Measurements from ENCODE around the gene DUOXA1.

Gene DUOXA1

GRCh38 chr15:45143056-45143455 is 13.4 kb upstream of the DUOXA1 start:
- TF ChIP-seq SPI1 (IDR thresholded peaks at IDR 0.05; ENCODE audit: borderline replicate concordance, low read depth) (no peak), REST (IDR thresholded peaks at IDR 0.05; ENCODE audit: insufficient replicate concordance, low read depth) (no peak), CTCF (IDR thresholded peaks at IDR 0.05; ENCODE audit: insufficient read depth, low read length) (no peak), GABPA (IDR thresholded peaks at IDR 0.05; ENCODE audit: low read depth) (no peak), POLR2AphosphoS5 (IDR thresholded peaks at IDR 0.05; ENCODE audit: low read depth) (no peak)
- Histone ChIP-seq H3K27ac (replicated peaks) (no peak overlapping the region), H3K4me3 (replicated peaks; ENCODE audit: insufficient read depth, low read length) (no peak overlapping the region), H3K27me3 (ENCODE audit: insufficient read depth, poor library complexity, severe bottlenecking) (no peaks in the 10 kb centered on the region)
- DNase-seq (ENCODE audit: low read depth in 1 of 2, low spot score in 1 of 2), result no peak

DNA sequence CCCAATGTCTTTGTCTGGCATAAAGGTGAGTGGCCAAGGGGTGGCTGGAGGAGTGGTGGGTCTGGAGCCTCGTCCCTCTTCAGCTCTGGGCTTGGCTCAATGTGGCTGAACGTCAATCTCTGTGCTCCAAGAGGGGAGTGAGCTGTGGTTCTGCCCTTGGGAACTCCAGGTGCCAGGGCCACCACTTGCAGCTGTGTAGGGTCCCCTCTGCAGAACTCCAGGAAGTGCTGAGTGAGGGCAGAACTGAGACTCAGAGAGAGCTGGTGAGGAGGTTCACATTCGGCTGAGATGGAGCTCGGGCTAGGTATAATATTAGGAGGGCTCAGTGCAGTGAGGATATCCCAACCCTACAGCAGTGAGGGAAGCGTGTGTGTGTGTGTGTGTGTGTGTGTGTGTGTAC is 11.7 kb upstream of the DUOXA1 start:
- peaks cover 2% of the 10 kb centered on the region for H3K27me3 ChIP-seq (ENCODE audit: insufficient read depth, poor library complexity, severe bottlenecking)
- no peak overlapping the region for H3K27ac ChIP-seq (replicated peaks)
- H3K4me3 ChIP-seq (replicated peaks; ENCODE audit: insufficient read depth, low read length), result no peak overlapping the region
- TF ChIP-seq SPI1 (IDR thresholded peaks at IDR 0.05; ENCODE audit: borderline replicate concordance, low read depth) (no peak), GABPA (IDR thresholded peaks at IDR 0.05; ENCODE audit: low read depth) (no peak), REST (IDR thresholded peaks at IDR 0.05; ENCODE audit: insufficient replicate concordance, low read depth) (no peak), CTCF (IDR thresholded peaks at IDR 0.05; ENCODE audit: insufficient read depth, low read length) (no peak), POLR2AphosphoS5 (IDR thresholded peaks at IDR 0.05; ENCODE audit: low read depth) (no peak)
- DNase-seq (ENCODE audit: low read depth in 1 of 2, low spot score in 1 of 2), result no peak

DNA sequence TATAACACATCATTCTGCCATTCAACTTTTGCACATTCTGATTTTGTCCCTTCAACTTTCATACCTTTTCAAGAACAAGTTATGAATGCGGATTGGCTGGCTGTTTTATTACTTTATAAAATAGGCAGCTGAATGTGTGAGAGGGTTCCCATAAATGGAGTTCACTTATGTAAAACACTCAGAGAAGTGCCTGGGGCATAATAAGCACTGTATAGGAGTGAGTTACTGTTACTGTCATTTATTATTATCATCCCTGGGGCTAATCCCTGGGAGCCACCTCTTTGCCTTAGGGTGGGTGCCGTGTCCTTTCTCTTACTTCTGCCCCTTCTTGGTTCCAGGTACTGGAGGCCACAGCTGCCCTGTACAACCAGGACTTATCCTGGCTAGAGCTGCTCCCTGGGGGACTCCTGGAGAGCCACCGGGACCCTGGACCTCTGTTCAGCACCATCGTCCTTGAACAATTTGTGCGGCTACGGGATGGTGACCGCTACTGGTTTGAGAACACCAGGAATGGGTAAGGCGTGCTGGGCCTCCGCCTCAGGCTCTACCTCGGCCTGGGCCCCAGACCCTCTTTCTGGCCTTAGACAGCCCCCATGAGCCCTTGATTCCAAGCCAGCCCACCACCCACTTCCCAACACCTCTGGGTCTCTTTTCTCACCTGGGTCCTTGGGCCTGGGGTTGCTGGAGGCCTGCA is 11.0 kb upstream of the DUOXA1 start:
- TF ChIP-seq POLR2AphosphoS5 (IDR thresholded peaks at IDR 0.05; ENCODE audit: low read depth) (no peak), GABPA (IDR thresholded peaks at IDR 0.05; ENCODE audit: low read depth) (no peak), REST (IDR thresholded peaks at IDR 0.05; ENCODE audit: insufficient replicate concordance, low read depth) (no peak), CTCF (IDR thresholded peaks at IDR 0.05; ENCODE audit: insufficient read depth, low read length) (no peak), SPI1 (IDR thresholded peaks at IDR 0.05; ENCODE audit: borderline replicate concordance, low read depth) (no peak)
- no peak overlapping the region for H3K27ac ChIP-seq (replicated peaks)
- DNase-seq (ENCODE audit: low read depth in 1 of 2, low spot score in 1 of 2), result no peak
- H3K4me3 ChIP-seq (replicated peaks; ENCODE audit: insufficient read depth, low read length), result no peak overlapping the region
- H3K27me3 ChIP-seq (ENCODE audit: insufficient read depth, poor library complexity, severe bottlenecking), result peaks cover 4% of the 10 kb centered on the region
